ENCODE results near the gene F11. TPM values are rescaled to one million over a fixed set of nuclear protein-coding genes. Genes with fewer than 3 reads are reported as not detected.

Gene F11
- 1.5 and 2.1 TPM in 2 replicates for total RNA-seq (2014; rRNA removed; shearing (Covaris generic))
- polyA plus RNA-seq (2016; fragmentation: Nextera tagmentation; extraction: Ambion mirVana): 0.74 TPM in 1 of 2 replicates, not detected in the other
- long read RNA-seq: 0 reads

DNA sequence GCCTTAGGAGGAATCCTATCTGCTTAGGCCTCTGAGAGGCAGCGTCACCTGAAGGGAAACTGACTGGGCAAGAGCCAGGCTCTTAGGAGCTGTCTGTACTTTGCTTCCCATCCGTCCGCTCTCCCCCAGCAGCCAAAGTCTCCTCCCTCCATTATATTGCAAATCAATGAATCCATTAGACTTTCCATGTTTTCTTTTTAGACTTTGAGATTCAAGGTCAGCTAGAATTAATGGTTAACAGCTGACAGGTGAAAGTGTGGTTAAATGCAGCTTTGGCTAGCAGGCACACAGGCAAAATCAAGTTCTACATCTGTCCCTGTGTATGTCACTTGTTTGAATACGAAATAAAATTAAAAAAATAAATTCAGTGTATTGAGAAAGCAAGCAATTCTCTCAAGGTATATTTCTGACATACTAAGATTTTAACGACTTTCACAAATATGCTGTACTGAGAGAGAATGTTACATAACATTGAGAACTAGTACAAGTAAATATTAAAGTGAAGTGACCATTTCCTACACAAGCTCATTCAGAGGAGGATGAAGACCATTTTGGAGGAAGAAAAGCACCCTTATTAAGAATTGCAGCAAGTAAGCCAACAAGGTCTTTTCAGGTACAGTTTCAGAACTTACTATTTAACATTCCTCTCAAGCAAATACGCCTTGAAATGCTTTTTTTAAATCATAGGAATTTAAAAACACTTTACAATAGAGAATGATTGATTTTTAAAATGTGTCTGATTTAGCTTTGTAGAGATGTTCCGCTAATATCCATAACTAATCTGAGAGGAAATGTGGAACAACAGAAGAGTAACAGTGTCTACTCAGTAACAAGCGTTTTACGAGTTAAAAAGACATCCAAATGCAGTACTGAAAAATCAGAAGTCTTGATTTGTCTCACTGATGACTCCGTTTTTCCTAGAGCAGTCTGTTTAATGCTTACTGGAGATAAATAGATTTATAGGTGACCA, at the start of gene F11:
Gene F11 (plus strand): TSS at position 507 of the 970 bp plus-strand sequence. CDS start 948 bp downstream, outside the sequence.
- H3K4me3 ChIP-seq: peak within 1 kb of the TSS; percentile 38
- ATAC-seq (peak; percentile 88), DNase-seq (ENCODE audit: low spot score) (peak; percentile 63)
- H3K4me3 Mint-ChIP-seq: peak within 1 kb of the TSS; percentile 60
- no peaks in the 10 kb centered on the region for H3K79me2 ChIP-seq (replicated peaks; ENCODE audit: insufficient read depth)
- H3K27ac ChIP-seq (ENCODE audit: low read depth): peak within 1 kb of the TSS; percentile 96
- H3K9me2 ChIP-seq (ENCODE audit: insufficient read depth): no peaks in the 10 kb centered on the region; the same call in 1 of the 2 replicates
- H3K9me3 Mint-ChIP-seq: peaks cover 4% of the 10 kb centered on the region
- H2AFZ ChIP-seq: no peak within 1 kb of the TSS
- H3F3A ChIP-seq (replicated peaks; ENCODE audit: low read depth): no peaks in the 10 kb centered on the region
- peaks cover 13% of the 10 kb centered on the region; the same call in 2 of the 3 replicates for H3K36me3 Mint-ChIP-seq (ENCODE audit: low read depth)
- H3K4me1 Mint-ChIP-seq: peaks cover 42% of the 10 kb centered on the region
- peak within 1 kb of the TSS; percentile 66 for H3K4me2 ChIP-seq
- H3K4me1 ChIP-seq (ENCODE audit: insufficient read depth): peaks cover 40% of the 10 kb centered on the region
- H3K27ac Mint-ChIP-seq: peak within 1 kb of the TSS; percentile 96
- H3K27me3 ChIP-seq (ENCODE audit: insufficient read depth): no peaks in the 10 kb centered on the region
- H4K20me1 ChIP-seq (replicated peaks; ENCODE audit: insufficient read depth): no peaks in the 10 kb centered on the region
- peaks cover 8% of the 10 kb centered on the region for H3K27me3 Mint-ChIP-seq (ENCODE audit: insufficient read depth, low read depth, poor library complexity)
- H3K36me3 ChIP-seq (ENCODE audit: insufficient read depth): no peaks in the 10 kb centered on the region
- TF ChIP-seq EZH2 (IDR thresholded peaks at IDR 0.05; ENCODE audit: low read depth, unreplicated experiment) (no peak), EZH2phosphoT487 (IDR thresholded peaks at IDR 0.05; ENCODE audit: unreplicated experiment) (no peak), ZNF331 (CRISPR knock-in tag; IDR thresholded peaks at IDR 0.05; ENCODE audit: low read depth) (no peak), NANOG (IDR thresholded peaks at IDR 0.05; ENCODE audit: borderline replicate concordance) (peak; percentile 87; the same call in 1 of the 2 replicates), CREB1 (CRISPR knock-in tag; IDR thresholded peaks at IDR 0.05; ENCODE audit: low read depth) (no peak), POLR2AphosphoS5 (IDR thresholded peaks at IDR 0.05; ENCODE audit: low read depth) (peak; percentile 56), JUNB (IDR thresholded peaks at IDR 0.05; ENCODE audit: unreplicated experiment) (no peak), STAT1 (IDR thresholded peaks at IDR 0.05; ENCODE audit: unreplicated experiment) (no peak)
- TF ChIP-seq, protein P1, sequence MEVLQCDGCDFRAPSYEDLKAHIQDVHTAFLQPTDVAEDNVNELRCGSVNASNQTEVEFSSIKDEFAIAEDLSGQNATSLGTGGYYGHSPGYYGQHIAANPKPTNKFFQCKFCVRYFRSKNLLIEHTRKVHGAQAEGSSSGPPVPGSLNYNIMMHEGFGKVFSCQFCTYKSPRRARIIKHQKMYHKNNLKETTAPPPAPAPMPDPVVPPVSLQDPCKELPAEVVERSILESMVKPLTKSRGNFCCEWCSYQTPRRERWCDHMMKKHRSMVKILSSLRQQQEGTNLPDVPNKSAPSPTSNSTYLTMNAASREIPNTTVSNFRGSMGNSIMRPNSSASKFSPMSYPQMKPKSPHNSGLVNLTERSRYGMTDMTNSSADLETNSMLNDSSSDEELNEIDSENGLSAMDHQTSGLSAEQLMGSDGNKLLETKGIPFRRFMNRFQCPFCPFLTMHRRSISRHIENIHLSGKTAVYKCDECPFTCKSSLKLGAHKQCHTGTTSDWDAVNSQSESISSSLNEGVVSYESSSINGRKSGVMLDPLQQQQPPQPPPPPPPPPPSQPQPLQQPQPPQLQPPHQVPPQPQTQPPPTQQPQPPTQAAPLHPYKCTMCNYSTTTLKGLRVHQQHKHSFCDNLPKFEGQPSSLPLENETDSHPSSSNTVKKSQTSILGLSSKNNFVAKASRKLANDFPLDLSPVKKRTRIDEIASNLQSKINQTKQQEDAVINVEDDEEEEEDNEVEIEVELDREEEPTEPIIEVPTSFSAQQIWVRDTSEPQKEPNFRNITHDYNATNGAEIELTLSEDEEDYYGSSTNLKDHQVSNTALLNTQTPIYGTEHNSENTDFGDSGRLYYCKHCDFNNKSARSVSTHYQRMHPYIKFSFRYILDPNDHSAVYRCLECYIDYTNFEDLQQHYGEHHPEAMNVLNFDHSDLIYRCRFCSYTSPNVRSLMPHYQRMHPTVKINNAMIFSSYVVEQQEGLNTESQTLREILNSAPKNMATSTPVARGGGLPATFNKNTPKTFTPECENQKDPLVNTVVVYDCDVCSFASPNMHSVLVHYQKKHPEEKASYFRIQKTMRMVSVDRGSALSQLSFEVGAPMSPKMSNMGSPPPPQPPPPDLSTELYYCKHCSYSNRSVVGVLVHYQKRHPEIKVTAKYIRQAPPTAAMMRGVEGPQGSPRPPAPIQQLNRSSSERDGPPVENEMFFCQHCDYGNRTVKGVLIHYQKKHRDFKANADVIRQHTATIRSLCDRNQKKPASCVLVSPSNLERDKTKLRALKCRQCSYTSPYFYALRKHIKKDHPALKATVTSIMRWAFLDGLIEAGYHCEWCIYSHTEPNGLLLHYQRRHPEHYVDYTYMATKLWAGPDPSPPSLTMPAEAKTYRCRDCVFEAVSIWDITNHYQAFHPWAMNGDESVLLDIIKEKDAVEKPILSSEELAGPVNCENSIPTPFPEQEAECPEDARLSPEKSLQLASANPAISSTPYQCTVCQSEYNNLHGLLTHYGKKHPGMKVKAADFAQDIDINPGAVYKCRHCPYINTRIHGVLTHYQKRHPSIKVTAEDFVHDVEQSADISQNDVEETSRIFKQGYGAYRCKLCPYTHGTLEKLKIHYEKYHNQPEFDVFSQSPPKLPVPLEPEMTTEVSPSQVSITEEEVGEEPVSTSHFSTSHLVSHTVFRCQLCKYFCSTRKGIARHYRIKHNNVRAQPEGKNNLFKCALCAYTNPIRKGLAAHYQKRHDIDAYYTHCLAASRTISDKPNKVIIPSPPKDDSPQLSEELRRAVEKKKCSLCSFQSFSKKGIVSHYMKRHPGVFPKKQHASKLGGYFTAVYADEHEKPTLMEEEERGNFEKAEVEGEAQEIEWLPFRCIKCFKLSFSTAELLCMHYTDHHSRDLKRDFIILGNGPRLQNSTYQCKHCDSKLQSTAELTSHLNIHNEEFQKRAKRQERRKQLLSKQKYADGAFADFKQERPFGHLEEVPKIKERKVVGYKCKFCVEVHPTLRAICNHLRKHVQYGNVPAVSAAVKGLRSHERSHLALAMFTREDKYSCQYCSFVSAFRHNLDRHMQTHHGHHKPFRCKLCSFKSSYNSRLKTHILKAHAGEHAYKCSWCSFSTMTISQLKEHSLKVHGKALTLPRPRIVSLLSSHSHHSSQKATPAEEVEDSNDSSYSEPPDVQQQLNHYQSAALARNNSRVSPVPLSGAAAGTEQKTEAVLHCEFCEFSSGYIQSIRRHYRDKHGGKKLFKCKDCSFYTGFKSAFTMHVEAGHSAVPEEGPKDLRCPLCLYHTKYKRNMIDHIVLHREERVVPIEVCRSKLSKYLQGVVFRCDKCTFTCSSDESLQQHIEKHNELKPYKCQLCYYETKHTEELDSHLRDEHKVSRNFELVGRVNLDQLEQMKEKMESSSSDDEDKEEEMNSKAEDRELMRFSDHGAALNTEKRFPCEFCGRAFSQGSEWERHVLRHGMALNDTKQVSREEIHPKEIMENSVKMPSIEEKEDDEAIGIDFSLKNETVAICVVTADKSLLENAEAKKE (CRISPR knock-in tag; IDR thresholded peaks at IDR 0.05): no peak
- TF ChIP-seq, protein P2, sequence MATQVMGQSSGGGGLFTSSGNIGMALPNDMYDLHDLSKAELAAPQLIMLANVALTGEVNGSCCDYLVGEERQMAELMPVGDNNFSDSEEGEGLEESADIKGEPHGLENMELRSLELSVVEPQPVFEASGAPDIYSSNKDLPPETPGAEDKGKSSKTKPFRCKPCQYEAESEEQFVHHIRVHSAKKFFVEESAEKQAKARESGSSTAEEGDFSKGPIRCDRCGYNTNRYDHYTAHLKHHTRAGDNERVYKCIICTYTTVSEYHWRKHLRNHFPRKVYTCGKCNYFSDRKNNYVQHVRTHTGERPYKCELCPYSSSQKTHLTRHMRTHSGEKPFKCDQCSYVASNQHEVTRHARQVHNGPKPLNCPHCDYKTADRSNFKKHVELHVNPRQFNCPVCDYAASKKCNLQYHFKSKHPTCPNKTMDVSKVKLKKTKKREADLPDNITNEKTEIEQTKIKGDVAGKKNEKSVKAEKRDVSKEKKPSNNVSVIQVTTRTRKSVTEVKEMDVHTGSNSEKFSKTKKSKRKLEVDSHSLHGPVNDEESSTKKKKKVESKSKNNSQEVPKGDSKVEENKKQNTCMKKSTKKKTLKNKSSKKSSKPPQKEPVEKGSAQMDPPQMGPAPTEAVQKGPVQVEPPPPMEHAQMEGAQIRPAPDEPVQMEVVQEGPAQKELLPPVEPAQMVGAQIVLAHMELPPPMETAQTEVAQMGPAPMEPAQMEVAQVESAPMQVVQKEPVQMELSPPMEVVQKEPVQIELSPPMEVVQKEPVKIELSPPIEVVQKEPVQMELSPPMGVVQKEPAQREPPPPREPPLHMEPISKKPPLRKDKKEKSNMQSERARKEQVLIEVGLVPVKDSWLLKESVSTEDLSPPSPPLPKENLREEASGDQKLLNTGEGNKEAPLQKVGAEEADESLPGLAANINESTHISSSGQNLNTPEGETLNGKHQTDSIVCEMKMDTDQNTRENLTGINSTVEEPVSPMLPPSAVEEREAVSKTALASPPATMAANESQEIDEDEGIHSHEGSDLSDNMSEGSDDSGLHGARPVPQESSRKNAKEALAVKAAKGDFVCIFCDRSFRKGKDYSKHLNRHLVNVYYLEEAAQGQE (IDR thresholded peaks at IDR 0.05; ENCODE audit: unreplicated experiment): no peak
- TF ChIP-seq, protein P3, sequence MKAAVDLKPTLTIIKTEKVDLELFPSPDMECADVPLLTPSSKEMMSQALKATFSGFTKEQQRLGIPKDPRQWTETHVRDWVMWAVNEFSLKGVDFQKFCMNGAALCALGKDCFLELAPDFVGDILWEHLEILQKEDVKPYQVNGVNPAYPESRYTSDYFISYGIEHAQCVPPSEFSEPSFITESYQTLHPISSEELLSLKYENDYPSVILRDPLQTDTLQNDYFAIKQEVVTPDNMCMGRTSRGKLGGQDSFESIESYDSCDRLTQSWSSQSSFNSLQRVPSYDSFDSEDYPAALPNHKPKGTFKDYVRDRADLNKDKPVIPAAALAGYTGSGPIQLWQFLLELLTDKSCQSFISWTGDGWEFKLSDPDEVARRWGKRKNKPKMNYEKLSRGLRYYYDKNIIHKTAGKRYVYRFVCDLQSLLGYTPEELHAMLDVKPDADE (IDR thresholded peaks at IDR 0.05): no peak
- TF ChIP-seq, protein P4, sequence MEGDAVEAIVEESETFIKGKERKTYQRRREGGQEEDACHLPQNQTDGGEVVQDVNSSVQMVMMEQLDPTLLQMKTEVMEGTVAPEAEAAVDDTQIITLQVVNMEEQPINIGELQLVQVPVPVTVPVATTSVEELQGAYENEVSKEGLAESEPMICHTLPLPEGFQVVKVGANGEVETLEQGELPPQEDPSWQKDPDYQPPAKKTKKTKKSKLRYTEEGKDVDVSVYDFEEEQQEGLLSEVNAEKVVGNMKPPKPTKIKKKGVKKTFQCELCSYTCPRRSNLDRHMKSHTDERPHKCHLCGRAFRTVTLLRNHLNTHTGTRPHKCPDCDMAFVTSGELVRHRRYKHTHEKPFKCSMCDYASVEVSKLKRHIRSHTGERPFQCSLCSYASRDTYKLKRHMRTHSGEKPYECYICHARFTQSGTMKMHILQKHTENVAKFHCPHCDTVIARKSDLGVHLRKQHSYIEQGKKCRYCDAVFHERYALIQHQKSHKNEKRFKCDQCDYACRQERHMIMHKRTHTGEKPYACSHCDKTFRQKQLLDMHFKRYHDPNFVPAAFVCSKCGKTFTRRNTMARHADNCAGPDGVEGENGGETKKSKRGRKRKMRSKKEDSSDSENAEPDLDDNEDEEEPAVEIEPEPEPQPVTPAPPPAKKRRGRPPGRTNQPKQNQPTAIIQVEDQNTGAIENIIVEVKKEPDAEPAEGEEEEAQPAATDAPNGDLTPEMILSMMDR (conservative IDR thresholded peaks at IDR 0.05; ENCODE audit: low read depth in 2 of 2): 0 out of 4 replicates have a peak, but pooled peaks of 1 of the 2 experiments have one; percentile 4

All from GM23338 (cell line).